RWPE1 (cell line): ENCODE results near the gene CD81.

ENCODE experiments used
- CTCF ChIA-PET: fragments of 350-600 bp; sonication (Branson Sonifier 250); formaldehyde crosslinking; extraction: SDS; loops from one replicate; lab custom pipeline; 2021; lab: Yijun Ruan, JAX
- POLR2A ChIA-PET: fragments of 400-600 bp; formaldehyde crosslinking; extraction: SDS; loops from one replicate; lab custom pipeline; 2020; ENCODE audit warnings: antibody characterized with exemption; ENCODE audit not compliant: low non-redundant PET; lab: Yijun Ruan, JAX
- DNase-seq: peaks from one replicate; pipeline ENCODE4 v3.0.0; 2012; ENCODE audit warnings: low spot score
- H3K27ac ChIP-seq: fragments of 450-650 bp; 2 replicates; pipeline ENCODE4 v1.5.1; 2017
- TF ChIP-seq, protein P1 (sequence below): fragments of 450-650 bp; conservative IDR thresholded peaks from 2 replicates; pipeline ENCODE4 v1.5.1; 2017; ENCODE audit warnings: low read depth, mild to moderate bottlenecking

Gene CD81

DNA sequence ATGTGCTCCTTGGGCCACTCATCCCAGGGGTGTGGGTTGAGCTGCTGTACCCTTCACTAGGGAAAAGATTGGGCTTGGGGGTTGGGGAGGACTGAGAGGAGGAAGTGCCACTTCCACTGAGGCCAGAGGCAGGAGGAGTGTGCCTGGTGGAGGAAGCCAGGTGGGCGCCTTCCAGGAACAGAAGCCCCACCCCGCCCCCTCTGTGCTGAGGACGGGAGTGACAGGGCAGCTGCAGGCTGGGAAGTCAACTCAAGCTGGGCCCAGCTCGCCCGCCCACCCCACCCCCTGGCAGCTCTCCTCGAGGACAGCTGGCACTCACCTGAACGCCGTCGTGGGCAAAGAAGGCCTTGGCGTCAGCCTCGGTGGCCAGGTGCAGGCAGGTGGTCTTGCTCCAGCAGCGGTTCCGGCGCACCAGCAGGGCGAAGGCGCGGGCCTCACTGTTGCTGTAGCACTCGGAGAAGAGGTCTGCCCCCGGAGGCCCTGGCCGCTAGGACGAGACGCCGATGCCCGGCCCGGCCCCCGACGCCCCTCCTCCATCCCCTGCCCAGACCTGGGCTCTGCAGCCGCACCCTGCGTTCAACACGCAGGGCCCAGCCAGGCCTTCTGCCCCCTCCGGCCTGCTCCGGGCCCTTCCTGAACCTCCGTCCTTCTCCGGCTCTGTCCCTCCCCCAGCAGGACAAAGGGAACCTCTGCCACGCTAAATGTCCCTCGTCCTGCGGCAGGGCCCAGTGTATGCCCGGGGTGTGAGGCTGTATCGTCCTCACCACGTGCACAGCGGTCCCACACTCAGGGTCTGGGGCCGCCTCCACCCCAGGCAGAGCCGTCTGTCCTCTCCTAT is 36.9 kb downstream of the CD81 start:
- no peak for DNase-seq
- no peak overlapping the region for H3K27ac ChIP-seq
- ChIA-PET CTCF (no interaction called here), POLR2A (no interaction called here)
- TF ChIP-seq, protein P1, sequence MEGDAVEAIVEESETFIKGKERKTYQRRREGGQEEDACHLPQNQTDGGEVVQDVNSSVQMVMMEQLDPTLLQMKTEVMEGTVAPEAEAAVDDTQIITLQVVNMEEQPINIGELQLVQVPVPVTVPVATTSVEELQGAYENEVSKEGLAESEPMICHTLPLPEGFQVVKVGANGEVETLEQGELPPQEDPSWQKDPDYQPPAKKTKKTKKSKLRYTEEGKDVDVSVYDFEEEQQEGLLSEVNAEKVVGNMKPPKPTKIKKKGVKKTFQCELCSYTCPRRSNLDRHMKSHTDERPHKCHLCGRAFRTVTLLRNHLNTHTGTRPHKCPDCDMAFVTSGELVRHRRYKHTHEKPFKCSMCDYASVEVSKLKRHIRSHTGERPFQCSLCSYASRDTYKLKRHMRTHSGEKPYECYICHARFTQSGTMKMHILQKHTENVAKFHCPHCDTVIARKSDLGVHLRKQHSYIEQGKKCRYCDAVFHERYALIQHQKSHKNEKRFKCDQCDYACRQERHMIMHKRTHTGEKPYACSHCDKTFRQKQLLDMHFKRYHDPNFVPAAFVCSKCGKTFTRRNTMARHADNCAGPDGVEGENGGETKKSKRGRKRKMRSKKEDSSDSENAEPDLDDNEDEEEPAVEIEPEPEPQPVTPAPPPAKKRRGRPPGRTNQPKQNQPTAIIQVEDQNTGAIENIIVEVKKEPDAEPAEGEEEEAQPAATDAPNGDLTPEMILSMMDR = no peak

DNA sequence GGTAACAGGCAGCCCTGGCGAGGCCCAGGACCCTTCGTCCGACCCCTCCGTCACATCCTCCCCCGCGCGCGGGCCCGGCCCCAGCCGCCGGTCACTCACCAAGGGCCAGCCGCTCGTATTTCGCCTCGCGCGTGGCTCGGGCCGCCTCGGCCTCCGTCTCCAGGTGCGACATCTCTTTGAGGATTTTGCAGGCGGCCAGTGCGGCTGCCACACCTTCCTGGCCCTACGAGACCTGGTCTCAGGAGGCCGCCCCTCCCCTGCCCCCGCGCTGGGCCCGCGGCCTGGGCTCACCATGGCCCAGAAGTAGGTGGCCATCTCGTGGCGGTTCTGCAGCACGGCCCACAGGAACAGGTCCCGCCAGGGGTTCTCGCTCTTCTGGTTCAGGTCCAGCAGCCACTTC is 37.5 kb downstream of the CD81 start:
- CTCF ChIA-PET = no interaction called here

DNA sequence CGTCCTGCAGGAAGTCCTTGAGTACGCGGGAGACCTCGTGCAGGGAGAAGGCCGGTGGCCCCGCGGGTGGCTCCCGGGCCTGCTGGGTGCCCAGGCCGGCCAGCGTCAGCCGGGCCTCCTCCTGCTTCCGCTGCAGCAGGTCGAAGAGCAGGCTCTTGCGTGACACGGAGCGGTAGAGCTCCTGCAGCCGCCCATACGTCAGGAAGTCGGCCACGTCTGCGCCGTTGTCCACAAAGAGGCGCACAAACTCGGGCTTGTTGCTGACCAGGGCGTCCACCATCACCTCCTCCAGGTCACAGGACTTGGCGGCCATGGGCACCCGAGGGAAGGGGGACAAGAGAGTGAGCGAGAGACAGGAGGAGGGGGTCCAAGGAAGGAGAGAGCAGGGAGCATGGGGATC is 38.1 kb downstream of the CD81 start:
- TF ChIP-seq, protein P1 = no peak
- ChIA-PET CTCF (interaction anchor here (1.7 kb wide), 1 partner anchor 110 kb away, joined by 9 read pairs; no protein-coding TSS in a partner anchor), POLR2A (no interaction called here)
- no peak overlapping the region for H3K27ac ChIP-seq
- DNase-seq = no peak

More for the DNA sequence above, 37.5 kb downstream of the CD81 start:
- no peak overlapping the region for H3K27ac ChIP-seq
- TF ChIP-seq, protein P1 = no peak
- POLR2A ChIA-PET = no interaction called here
- no peak for DNase-seq

DNA sequence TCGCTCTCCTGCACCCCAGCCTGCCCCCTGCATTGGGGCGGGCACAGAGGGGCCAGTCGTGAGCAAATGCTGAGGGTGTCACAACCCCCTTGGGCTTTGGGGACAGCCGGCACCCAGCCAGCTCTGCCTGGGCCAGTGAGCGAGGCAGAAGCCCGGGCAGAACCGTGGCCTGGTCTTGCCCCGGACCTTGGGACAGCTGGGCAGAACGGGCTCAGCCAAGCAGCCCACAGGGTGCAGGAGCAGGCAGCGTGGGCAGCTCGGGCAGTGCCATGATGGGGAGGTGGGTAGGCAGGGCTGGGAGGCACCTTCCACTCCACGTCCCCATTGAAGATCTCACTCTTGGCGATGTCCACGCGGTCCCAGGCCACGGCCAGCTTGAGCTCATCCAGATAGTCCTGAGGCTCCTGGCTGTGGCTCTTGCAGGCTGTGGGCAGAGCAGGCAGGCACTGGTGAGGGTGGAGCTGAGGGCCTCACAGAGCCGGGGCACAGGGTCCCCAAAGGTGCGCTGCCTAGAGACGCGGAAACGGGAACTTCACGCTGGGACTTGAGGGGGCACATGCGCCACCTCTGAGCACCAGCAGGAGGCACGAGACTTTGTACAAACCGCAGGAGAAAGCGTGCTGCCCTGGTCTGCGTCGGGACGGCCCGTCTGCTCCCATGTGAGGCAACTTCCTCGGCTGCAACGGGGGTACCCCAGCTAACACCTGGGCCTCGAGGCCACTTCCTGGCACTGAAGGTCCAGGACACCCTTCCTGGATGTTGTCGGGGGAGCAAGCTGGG is 38.7 kb downstream of the CD81 start:
- no peak overlapping the region for H3K27ac ChIP-seq
- DNase-seq = no peak
- POLR2A ChIA-PET = no interaction called here
- CTCF ChIA-PET = interaction anchor here (1.0 to 1.7 kb wide), 2 partner anchors 15 to 111 kb away, joined by 5 to 9 read pairs; partner anchors contain the start of gene TSSC4
- TF ChIP-seq, protein P1 = no peak

DNA sequence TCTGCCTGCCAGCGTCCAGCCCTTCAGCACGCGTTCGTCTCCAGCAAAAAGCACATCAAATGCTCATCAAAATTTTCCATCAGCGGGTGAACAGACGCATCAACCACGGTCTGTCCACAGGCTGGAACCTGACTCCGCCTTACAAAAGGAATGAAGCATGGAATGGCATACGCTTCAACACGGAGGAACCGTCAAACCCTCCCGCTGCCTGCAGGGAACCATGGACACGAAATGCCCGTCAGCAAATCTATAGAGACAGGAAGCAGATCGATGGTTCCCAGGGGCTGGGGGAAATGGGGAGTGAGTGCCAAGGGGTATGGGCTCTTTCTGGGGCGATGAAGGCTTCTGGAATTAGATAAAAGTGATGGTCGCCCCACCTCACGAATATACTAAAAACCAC is 39.7 kb downstream of the CD81 start:
- POLR2A ChIA-PET = no interaction called here
- H3K27ac ChIP-seq = no peak overlapping the region
- TF ChIP-seq, protein P1 = no peak
- no peak for DNase-seq
- CTCF ChIA-PET = interaction anchor here (0.5 to 1.7 kb wide), 3 partner anchors 16 to 116 kb away, joined by 3 to 9 read pairs (median 5); partner anchors contain the start of gene TSSC4

DNA sequence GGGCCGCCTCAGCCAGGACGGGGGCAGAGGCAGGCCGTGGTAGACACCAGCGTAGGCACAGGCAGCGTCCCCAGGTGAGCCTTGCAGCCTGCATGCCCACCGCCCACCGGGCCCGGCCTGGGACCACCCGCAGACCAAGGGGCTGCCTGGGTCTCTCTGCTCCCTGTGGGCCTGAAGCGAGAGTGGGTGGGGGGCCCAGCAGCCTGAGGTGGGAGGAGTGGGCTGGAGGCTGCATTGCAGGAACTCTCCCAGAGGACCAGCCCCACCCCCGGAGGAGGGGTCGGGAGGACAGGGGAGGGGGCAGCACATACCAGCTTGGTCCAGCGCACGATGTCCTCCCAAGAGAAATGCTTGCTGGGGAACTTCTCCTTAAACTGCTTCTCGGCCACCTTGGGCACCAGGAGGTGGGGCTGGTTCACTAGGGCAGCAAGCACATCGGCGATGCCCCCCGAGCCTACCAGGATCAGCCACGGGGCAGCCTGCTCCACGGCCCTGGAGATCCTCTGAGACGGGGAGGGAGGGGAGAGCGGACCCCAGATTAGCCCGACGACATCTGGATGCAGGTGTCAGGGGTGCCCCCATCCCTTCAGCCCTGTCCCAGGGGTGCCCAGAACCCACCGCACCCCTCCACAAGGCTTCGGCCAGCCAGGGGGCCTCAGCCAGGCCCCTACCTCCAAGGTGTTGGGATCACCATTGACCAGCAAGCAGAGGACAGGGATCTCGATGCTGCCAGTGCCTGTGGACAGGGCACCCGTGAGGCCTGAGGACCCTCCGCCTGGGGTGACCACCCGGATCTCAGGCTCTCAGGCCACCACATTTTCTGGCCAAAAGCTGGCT is 41.0 kb downstream of the CD81 start:
- H3K27ac ChIP-seq = no peak overlapping the region
- CTCF ChIA-PET = interaction anchor here (0.6 to 4.8 kb wide), 5 partner anchors 65 to 720 kb away, joined by 3 to 161 read pairs (median 4); partner anchors contain the start of genes C11orf21 and TSPAN32
- no peak for DNase-seq
- POLR2A ChIA-PET = no interaction called here
- TF ChIP-seq, protein P1 = no peak
